Testis (tissue), 2 donors: ENCODE measurements around the gene TRMT112.

Experiments used
- POLR2A ChIP-seq: fragments of 450-650 bp; IDR thresholded peaks from one replicate; pipeline ENCODE4 v1.6.1; 2017; ENCODE audit warnings: antibody characterized with exemption, mild to moderate bottlenecking, moderate library complexity
- TF ChIP-seq, protein P1 (sequence below), 3 experiments: fragments of 450-650 bp in 2 of 3; fragments of 200-600 bp in 1 of 3; sonication (generic) in 1 of 3; IDR thresholded peaks; one replicate each; pipeline ENCODE4 v1.5.1; 2016 to 2019; ENCODE audit warnings: antibody characterized with exemption in 3 of 3, mild to moderate bottlenecking in 2 of 3, moderate library complexity in 1 of 3

DNA sequence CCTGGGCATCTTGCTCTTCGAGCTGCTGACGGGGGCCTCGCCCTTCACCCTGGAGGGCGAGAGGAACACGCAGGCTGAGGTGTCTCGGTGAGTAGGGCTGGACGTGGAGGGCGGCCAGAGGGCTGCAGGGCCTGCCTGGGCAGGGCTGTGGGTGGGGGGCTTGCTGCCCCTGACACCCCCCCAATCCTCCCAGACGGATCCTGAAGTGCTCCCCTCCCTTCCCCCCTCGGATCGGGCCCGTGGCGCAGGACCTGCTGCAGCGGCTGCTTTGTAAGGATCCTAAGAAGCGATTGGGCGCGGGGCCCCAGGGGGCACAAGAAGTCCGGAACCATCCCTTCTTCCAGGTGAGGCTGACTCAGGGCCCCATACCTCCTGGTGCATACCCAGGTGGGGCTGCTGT lies 44.3 kb upstream of the TRMT112 start:
- TF ChIP-seq, protein P1, sequence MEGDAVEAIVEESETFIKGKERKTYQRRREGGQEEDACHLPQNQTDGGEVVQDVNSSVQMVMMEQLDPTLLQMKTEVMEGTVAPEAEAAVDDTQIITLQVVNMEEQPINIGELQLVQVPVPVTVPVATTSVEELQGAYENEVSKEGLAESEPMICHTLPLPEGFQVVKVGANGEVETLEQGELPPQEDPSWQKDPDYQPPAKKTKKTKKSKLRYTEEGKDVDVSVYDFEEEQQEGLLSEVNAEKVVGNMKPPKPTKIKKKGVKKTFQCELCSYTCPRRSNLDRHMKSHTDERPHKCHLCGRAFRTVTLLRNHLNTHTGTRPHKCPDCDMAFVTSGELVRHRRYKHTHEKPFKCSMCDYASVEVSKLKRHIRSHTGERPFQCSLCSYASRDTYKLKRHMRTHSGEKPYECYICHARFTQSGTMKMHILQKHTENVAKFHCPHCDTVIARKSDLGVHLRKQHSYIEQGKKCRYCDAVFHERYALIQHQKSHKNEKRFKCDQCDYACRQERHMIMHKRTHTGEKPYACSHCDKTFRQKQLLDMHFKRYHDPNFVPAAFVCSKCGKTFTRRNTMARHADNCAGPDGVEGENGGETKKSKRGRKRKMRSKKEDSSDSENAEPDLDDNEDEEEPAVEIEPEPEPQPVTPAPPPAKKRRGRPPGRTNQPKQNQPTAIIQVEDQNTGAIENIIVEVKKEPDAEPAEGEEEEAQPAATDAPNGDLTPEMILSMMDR (IDR thresholded peaks at IDR 0.05) = no peak
- no peak for TF ChIP-seq POLR2A
